Testis (tissue), 2 donors: ENCODE results near the gene CASP4.

Experiments used
- POLR2A ChIP-seq: fragments of 450-650 bp; IDR thresholded peaks from one replicate; pipeline ENCODE4 v1.6.1; 2017; ENCODE audit warnings: antibody characterized with exemption, mild to moderate bottlenecking, moderate library complexity
- TF ChIP-seq, protein P1 (sequence below), 3 experiments: fragments of 450-650 bp in 2 of 3; fragments of 200-600 bp in 1 of 3; sonication (generic) in 1 of 3; IDR thresholded peaks; one replicate each; pipeline ENCODE4 v1.5.1; 2016 to 2019; ENCODE audit warnings: antibody characterized with exemption in 3 of 3, mild to moderate bottlenecking in 2 of 3, moderate library complexity in 1 of 3

DNA sequence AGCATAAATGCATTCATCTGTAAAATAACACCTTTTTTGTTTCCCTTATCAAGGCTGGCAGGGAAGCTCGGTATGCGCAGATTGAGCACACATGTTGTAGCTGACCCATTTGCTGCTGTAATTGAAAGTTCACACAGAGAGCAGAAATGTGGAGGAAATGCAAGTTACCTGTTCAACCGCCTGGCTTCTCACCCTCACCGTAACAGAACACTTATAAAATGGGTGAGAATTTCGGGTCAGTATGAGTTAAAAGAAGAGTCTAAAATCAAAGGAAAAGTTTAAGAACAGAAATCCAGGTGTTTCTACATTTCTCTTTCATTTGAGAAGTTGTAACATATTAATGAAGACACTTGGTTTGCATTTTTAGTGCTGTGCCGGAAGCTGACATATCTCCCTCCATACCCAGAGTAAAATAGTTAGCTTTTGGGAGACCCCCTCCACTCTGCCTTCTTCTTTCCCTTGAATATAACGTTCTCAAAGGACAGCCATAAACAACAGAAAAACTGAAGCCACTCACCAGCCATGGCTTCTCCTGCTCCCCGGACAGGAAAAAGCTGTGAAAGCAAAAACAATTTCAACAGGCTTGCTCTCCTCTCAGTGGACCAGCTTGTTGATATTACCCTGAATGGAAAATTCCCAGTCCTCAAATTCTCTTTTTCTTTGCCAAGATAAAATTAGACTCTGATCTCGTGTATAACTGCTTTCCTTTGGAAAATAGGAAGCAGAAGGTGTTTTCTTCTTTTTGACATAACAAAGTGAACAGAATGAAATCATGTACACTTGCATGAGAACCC lies 70.3 kb downstream of the CASP4 start, which contains the start of gene CASP12:
- TF ChIP-seq, protein P1, sequence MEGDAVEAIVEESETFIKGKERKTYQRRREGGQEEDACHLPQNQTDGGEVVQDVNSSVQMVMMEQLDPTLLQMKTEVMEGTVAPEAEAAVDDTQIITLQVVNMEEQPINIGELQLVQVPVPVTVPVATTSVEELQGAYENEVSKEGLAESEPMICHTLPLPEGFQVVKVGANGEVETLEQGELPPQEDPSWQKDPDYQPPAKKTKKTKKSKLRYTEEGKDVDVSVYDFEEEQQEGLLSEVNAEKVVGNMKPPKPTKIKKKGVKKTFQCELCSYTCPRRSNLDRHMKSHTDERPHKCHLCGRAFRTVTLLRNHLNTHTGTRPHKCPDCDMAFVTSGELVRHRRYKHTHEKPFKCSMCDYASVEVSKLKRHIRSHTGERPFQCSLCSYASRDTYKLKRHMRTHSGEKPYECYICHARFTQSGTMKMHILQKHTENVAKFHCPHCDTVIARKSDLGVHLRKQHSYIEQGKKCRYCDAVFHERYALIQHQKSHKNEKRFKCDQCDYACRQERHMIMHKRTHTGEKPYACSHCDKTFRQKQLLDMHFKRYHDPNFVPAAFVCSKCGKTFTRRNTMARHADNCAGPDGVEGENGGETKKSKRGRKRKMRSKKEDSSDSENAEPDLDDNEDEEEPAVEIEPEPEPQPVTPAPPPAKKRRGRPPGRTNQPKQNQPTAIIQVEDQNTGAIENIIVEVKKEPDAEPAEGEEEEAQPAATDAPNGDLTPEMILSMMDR (IDR thresholded peaks at IDR 0.05) = no peak
- TF ChIP-seq POLR2A = no peak
